Fibroblast of mammary gland (primary cell): Measurements from ENCODE around the gene KBTBD13.
"Not testable (repeated sequence)": the region's sequence is repeated elsewhere in the genome, so short reads cannot be mapped to it uniquely, and the experiment has no call there.

ENCODE experiments used
- DNase-seq: peaks from one replicate; pipeline ENCODE4 v3.0.0-alpha.2; 2010; ENCODE audit warnings: low read depth
- H3K4me3 ChIP-seq: 2 replicates; pipeline ENCODE4 v1.5.1; 2011; ENCODE audit warnings: low read depth, mild to moderate bottlenecking, low read length, moderate library complexity; ENCODE audit not compliant: control insufficient read depth
- TF ChIP-seq, protein P1 (sequence below): conservative IDR thresholded peaks from 2 replicates; pipeline ENCODE4 v1.5.1; 2011; ENCODE audit warnings: low read depth, low read length, inconsistent platforms; ENCODE audit not compliant: control insufficient read depth, insufficient read depth

KBTBD13 gene

DNA sequence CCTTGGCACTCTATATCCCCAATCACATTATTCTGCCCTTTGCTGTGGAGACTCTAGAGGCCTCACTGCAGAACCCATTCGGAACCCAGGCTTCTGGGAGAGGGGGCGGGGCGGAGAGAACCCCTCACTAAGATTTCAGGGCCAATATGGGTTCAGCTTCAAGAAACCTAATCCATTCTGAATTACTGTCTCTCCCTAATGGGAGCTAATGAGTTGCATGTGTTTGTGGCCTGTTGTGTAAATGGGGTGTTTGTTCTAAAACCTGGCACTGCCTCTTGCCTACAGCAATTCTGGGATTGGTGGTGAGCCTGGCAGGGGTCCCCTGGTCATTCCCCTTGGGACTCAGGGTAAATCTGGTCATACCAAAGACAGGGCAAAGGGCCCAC lies 8.2 kb upstream of the KBTBD13 start:
- TF ChIP-seq, protein P1, sequence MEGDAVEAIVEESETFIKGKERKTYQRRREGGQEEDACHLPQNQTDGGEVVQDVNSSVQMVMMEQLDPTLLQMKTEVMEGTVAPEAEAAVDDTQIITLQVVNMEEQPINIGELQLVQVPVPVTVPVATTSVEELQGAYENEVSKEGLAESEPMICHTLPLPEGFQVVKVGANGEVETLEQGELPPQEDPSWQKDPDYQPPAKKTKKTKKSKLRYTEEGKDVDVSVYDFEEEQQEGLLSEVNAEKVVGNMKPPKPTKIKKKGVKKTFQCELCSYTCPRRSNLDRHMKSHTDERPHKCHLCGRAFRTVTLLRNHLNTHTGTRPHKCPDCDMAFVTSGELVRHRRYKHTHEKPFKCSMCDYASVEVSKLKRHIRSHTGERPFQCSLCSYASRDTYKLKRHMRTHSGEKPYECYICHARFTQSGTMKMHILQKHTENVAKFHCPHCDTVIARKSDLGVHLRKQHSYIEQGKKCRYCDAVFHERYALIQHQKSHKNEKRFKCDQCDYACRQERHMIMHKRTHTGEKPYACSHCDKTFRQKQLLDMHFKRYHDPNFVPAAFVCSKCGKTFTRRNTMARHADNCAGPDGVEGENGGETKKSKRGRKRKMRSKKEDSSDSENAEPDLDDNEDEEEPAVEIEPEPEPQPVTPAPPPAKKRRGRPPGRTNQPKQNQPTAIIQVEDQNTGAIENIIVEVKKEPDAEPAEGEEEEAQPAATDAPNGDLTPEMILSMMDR, result no peak
- H3K4me3 ChIP-seq, result no peak overlapping the region
- peak; percentile 42 for DNase-seq

DNA sequence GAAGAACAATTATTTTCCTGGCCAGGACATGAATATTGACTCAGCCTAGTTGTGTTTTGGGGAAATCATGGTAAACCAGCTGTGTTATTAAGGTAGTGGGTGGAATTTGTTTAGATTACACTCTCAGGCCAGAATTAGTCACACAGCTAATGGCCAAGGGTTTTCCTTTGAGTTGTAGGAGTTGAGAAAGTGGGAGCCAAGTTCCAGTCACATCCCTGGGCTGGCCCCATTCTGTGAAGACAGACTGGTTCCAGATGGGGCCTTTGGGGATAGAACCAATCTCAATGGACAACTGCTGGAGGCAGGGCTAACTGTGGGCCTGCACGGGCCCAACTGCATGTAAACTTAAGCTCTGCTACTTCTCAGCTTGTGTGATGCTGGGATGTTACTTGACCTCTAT lies 7.4 kb upstream of the KBTBD13 start:
- TF ChIP-seq, protein P1, result no peak
- DNase-seq, result peak; percentile 99
- H3K4me3 ChIP-seq, result no peak overlapping the region

DNA sequence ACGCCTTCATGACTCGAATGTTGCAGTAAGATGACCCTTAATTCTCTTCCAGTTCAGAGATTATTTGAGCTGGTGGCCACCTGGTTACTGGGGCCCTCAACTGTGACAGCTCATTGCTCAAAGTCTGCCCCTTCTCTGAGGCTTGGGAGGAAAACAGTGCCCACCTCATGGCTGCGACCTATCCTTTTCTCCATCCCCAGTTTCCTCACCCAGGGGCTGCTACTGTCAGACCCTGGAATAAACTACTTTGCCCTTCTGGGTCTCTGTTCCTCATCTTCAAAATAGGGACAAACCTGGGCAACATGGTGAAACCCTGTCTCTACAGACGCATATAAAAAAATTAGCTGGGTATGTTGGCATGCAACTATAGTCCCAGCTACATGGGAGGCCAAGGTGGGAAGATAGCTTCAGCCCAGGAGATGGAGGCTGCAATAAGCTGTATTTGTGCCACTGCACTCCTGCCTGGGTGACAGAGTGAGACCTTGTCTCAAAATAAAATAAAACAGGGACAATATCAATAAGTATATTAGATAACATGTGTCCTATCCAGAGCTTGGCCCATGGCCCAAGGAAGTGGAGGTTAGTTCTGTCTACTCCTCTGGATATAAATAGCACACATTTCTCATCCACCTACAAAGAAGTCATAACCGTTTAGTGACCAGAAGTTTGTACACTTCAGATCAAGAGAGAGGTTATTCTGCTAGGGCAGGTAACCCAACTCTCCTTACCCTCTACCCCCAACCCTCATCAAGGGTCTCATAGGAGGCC lies 6.6 kb upstream of the KBTBD13 start:
- TF ChIP-seq, protein P1, result no peak
- no peak for DNase-seq
- H3K4me3 ChIP-seq, result no peak overlapping the region

DNA sequence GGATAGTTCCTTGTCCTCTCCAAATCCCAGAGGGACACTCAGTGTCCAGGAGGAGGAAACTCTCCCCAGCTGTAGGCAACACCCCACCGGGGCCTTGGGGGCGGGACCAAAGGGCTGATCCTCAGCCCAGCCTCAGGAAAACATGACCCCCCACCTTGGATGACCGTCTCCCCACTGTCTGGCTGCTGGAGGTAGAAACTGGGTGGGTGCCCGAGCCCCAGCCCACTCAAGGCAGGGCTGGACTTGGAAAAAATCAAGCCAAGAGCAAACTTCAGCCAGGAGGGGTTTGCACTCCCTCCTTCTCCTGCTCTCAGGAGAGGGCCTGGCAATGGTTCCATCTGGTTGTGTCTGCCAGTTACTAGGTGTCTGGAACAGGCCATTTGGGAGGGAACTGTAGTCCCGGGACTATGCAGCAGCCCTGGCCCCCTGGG lies 5.2 kb upstream of the KBTBD13 start:
- peak; percentile 37 for DNase-seq
- TF ChIP-seq, protein P1, result no peak
- no peak overlapping the region for H3K4me3 ChIP-seq

DNA sequence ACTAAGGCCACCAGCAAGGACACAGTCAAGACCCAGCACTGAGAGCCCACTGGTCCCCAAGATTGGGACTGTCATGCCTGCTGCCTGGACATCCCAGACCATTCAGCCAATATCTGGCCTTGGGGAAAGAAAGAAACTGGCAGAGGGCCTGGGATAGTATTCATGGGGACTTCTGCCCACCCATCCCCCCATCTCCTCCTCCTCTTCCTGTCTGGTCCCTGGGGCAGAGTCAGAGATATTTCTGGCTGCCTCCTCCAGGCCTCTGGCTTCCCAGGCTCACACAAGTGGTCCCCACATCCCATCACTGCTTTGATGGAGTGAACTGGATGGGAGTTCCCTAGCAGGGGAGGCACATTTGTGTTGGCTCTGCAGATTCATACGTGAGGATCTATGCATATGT lies 4.5 kb upstream of the KBTBD13 start:
- TF ChIP-seq, protein P1, result no peak
- DNase-seq, result peak; percentile 61
- no peak overlapping the region for H3K4me3 ChIP-seq

DNA sequence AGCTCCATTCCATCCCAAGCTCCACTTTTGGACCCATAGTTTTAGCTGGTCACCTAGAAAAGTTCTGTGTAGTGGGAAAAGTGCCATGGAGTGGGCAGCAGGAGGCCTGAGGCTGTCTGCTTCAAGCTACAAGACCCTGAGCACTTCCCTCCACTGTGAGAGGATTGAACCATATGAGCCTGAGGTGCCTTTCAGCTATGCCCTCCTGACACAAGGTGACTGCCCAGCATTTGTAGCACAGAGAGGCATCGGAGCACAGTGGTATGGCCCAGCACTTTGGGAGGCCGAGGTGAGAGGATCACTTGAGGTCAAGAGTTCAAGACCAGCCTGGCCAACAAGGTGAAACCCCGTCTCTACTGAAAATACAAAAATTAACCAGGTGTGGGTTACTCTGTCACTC lies 3.9 kb upstream of the KBTBD13 start:
- H3K4me3 ChIP-seq, result no peak overlapping the region
- no peak for DNase-seq
- TF ChIP-seq, protein P1, result no peak

DNA sequence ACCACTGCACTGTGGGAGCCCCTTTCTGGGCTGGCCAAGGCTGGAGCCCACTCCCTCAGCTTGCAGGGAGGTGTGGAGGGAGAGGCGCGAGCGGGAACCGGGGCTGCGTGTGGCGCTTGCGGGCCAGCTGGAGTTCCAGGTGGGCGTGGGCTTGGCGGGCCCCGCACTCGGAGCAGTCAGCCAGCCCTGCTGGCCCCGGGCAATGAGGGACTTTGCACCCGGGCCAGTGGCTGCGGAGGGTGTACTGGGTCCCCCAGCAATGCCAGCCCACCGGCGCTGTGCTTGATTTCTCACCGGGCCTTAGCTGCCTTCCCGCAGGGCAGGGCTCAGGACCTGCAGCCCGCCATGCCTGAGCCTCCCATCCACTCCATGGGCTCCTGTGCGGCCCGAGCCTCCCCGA lies 1.6 kb upstream of the KBTBD13 start:
- not testable (repeated sequence) for DNase-seq, H3K4me3 ChIP-seq

DNA sequence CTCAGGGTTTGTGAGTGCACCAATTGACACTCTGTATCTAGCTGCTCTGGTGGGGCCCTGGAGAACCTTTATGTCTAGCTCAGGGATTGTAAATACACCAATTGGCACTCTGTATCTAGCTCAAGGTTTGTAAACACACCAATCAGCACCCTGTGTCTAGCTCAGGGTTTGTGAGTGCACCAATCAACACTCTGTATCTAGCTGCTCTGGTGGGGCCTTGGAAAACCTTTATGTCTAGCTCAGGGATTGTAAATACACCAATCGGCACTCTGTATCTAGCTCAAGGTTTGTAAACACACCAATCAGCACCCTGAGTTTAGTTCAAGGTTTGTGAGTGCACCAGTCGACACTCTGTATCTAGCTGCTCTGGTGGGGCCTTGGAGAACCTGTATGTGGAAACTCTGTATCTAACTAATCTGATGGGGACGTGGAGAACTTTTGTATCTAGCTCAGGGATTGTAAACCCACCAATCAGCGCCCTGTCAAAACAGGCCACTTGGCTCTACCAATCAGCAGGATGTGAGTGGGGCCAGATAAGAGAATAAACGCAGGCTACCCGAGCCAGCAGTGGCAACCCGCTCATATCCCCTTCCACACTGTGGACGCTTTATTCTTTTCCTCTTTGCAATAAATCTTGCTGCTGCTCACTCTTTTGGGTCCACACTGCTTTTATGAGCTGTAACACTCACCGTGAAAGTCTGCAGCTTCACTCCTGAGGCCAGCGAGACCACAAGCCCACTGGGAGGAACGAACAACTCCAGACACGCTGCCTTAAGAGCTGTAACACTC lies 745 bp upstream of the KBTBD13 start:
- not testable (repeated sequence) for DNase-seq

More for the DNA sequence above, 745 bp upstream of the KBTBD13 start:
- H3K4me3 ChIP-seq, result not testable (repeated sequence)
